Natural killer cell treated with Interleukin-12 subunit alpha and Interleukin-12 subunit beta and Interleukin-15 and Interleukin-18, amount 100 ng/mL, for 72 hours (primary cell): Measurements from ENCODE around the gene ULK4. TPM values are rescaled to one million over a fixed set of nuclear protein-coding genes. Genes with fewer than 3 reads are reported as not detected.
"Not testable (repeated sequence)": the region's sequence is repeated elsewhere in the genome, so short reads cannot be mapped to it uniquely, and the experiment has no call there.

Experiments
- ATAC-seq, 2 donors: fragments of 150-1000 bp; cut with Tn5 transposase in 1 of 2; sonication (Bioruptor Pico), chemical (Tn5 transposase) in 1 of 2; 2 replicates each; pipeline ENCODE4 v1.10.0; 2021
- DNase-seq: peaks from one replicate; pipeline ENCODE4 v3.0.0; 2022; ENCODE audit warnings: low spot score
- H3K27ac Mint-ChIP-seq, 2 donors: 1 replicate in 1 of 2; 2 replicates in 1 of 2; pipeline ENCODE4 v1.8.0; 2022; ENCODE audit warnings: mixed read lengths in 2 of 2, mild to moderate bottlenecking in 1 of 2, moderate library complexity in 1 of 2
- H3K27me3 Mint-ChIP-seq, 2 donors: 1 replicate in 1 of 2; 2 replicates in 1 of 2; pipeline ENCODE4 v1.8.0; 2022; ENCODE audit warnings: mixed read lengths in 2 of 2
- H3K36me3 Mint-ChIP-seq: one replicate; pipeline ENCODE4 v1.8.0; 2022; ENCODE audit warnings: mixed read lengths
- H3K4me1 Mint-ChIP-seq, 2 donors: 1 replicate in 1 of 2; 2 replicates in 1 of 2; pipeline ENCODE4 v1.8.0; 2022; ENCODE audit warnings: low read depth in 2 of 2, mixed read lengths in 2 of 2, mild to moderate bottlenecking in 1 of 2
- H3K4me3 Mint-ChIP-seq: one replicate; pipeline ENCODE4 v1.8.0; 2022; ENCODE audit warnings: mixed read lengths
- H3K9me3 Mint-ChIP-seq: 2 replicates; pipeline ENCODE4 v1.8.0; 2022; ENCODE audit warnings: mixed read lengths
- total RNA-seq, 2 donors: library from RNA; stranded (reverse); gene quantifications; one replicate each; pipeline ENCODE4 v1.2.3, GENCODE V29; 2022

The ULK4 gene
- total RNA-seq, 2 donors from 2014 or later: 11.1 to 29.9 TPM

DNA sequence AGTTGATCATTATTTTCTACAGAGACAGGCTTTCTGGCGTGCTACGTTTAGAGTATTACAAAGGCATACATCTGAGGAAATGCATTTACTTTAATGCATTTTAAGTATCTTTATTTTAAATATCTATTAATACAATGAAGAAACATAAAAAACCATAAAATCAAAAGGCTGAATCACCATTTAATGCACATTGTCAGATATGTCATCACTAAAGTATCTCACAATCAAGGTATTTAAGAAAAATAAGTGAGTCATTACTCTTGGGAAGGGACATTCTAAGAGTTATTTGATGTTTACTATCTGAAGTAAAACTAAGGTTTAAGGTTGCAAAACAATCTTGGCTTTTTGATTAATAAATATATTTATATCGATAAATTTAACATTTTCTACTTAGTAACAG, 660.4 kb downstream of the ULK4 start:
- Mint-ChIP-seq H3K4me3 (no peak overlapping the region), H3K4me1 (peaks cover 0 to 2% of the 10 kb centered on the region in 2 donors)

DNA sequence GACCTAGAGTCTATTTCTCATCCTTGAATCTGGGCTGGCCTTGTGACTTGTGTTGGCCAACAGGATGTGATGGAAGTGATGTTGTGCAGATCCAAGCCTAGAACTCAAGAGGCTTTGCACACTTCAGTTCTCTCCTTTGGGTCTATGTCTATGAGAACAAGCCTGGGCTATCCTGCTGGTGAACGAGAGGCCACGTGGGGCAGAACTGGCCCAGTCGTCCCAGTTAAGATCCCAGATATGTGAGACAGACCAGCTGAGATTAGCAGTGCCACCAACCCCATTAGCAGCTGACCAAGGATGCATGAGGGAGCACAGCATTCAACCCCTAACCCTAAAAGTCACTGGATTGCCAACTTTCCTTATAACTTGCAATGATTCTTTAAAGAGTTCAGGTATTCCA, 662.9 kb downstream of the ULK4 start:
- Mint-ChIP-seq H3K36me3 (no peaks in the 10 kb centered on the region), H3K4me3 (no peak overlapping the region), H3K4me1 (peaks cover 0 to 2% of the 10 kb centered on the region in 2 donors), H3K27me3 (no peaks in the 10 kb centered on the region), H3K9me3 (no peaks in the 10 kb centered on the region), H3K27ac (no peak overlapping the region)
- ATAC-seq: no peak
- DNase-seq: no peak

More for the DNA sequence above, 660.4 kb downstream of the ULK4 start:
- H3K9me3 Mint-ChIP-seq: no peaks in the 10 kb centered on the region
- H3K27ac Mint-ChIP-seq: no peak overlapping the region
- H3K36me3 Mint-ChIP-seq: no peaks in the 10 kb centered on the region
- no peaks in the 10 kb centered on the region for H3K27me3 Mint-ChIP-seq
- ATAC-seq (no peak), DNase-seq (no peak)

DNA sequence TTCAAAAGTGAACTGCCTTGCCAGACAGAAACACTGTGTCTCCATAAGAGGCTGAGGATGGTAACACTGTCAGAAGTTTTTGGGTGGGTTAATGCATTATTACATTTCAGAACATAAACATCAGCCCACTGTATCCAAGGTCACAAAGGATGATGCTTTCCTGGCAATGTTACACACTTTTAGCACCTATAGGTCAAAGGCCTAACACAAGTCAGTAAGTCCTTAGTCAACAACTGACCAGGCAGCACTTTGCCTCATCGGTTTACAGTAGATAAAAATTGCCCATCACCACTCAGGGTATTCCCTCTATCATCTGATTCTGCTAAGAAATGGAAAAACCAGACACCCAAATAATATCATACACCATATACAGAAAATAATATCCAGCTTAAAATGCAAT, 664.2 kb downstream of the ULK4 start:
- no peaks in the 10 kb centered on the region for H3K4me1 Mint-ChIP-seq
- H3K27me3 Mint-ChIP-seq: no peaks in the 10 kb centered on the region
- no peaks in the 10 kb centered on the region for H3K36me3 Mint-ChIP-seq
- H3K9me3 Mint-ChIP-seq: no peaks in the 10 kb centered on the region
- no peak overlapping the region for H3K4me3 Mint-ChIP-seq
- DNase-seq (no peak), ATAC-seq (no peak)
- H3K27ac Mint-ChIP-seq: no peak overlapping the region

DNA sequence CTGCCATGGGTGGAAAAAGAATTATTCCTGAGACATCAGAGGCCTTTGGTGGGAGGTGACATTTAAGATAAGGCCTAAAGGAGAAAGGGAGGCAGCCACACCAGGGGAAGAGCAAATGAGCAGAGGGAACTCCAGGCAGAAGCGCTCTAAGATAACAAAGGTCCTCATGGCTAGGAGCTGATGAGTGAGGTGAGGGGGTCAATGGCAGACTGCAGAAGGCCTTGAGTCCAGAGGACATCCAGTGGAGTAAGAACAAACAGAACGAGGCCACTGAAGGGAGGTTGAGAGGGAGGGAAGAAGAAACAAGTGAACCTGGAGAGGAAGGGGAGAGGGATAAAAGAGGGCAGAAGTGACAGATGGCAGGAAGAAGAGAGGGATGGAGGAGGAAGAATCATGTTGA, 665.3 kb downstream of the ULK4 start:
- no peak for ATAC-seq
- Mint-ChIP-seq H3K36me3 (no peaks in the 10 kb centered on the region), H3K4me1 (no peaks in the 10 kb centered on the region)

DNA sequence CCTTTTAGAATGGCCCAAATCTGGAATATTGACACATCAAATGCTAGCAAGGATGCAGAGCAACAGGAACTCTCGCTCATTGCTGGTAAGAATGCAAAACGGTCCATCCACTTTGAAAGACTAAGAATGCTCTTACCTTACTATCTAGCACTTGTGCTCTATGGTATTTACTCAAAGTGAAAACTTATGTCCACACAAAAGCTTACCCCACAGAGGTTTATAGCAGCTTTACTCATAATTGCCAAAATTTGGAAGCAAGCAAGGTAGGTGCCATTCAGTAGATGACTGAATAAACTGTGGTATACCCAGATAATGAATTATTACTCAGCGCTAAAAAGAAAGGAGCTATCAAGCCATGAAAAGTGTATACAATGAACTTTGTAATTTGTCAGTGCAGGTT, 666.2 kb downstream of the ULK4 start:
- H3K27ac Mint-ChIP-seq: no peak overlapping the region
- H3K36me3 Mint-ChIP-seq: no peaks in the 10 kb centered on the region
- H3K4me3 Mint-ChIP-seq: no peak overlapping the region
- DNase-seq: no peak
- ATAC-seq: peak in 1 of 2 donors; percentile 70
- no peaks in the 10 kb centered on the region for H3K4me1 Mint-ChIP-seq
- no peaks in the 10 kb centered on the region for H3K9me3 Mint-ChIP-seq
- H3K27me3 Mint-ChIP-seq: peaks cover 0 to 2% of the 10 kb centered on the region in 2 donors

More for the DNA sequence above, 665.3 kb downstream of the ULK4 start:
- Mint-ChIP-seq H3K9me3 (no peaks in the 10 kb centered on the region), H3K27me3 (no peaks in the 10 kb centered on the region), H3K27ac (peak overlapping the region in 1 of 2 donors; percentile 22), H3K4me3 (no peak overlapping the region)
- no peak for DNase-seq

DNA sequence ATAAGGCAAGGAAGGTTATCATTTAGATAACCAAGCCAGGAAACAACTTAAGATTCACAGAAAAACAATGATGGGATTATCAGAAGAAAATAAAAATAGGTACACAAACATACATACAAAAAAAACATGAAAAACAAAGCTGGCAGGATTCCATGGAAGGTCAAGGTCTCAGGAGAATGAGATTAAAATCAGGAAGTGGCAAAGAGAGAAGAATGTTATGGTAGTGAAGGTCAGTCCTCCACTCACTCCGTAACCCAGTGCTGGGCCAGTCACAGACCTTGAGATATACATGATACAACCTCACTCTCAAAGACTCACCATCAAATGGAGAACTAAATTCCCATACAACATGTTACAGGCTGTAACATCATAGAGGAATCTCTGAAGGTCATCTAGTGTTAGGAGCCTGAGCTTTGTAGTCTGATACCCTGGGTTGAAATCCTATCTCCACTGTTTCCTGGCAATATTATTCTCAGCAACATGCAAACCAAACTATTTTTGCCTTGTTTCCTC, 668.7 kb downstream of the ULK4 start:
- ATAC-seq: no peak
- Mint-ChIP-seq H3K27me3 (peaks cover 0 to 2% of the 10 kb centered on the region in 2 donors), H3K4me1 (no peaks in the 10 kb centered on the region), H3K4me3 (no peak overlapping the region), H3K36me3 (no peaks in the 10 kb centered on the region), H3K27ac (no peak overlapping the region), H3K9me3 (no peaks in the 10 kb centered on the region)
- no peak for DNase-seq

DNA sequence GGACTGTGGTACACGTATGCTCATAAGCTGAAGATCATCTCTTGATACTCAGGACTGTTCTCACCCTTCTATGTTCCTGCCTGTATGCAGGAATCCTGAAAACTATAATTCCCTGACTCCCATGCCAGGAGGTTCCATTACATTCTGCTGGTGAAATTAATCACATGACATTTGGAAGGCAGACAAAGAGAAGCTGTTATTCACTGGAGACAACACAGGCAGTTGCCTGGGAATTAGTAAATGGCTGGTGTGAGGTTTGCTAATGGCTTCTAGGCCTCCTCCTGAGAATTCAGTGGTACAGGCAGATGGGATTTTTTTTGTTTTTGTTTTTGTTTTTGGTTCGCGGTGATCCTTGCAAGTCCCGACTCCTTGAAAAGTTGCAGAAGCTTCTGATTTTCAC, 671.2 kb downstream of the ULK4 start:
- H3K9me3 Mint-ChIP-seq: no peaks in the 10 kb centered on the region
- no peaks in the 10 kb centered on the region for H3K36me3 Mint-ChIP-seq
- DNase-seq (no peak), ATAC-seq (no peak)
- H3K27me3 Mint-ChIP-seq: peaks cover 0 to 2% of the 10 kb centered on the region in 2 donors
- no peak overlapping the region for H3K4me3 Mint-ChIP-seq
- no peaks in the 10 kb centered on the region for H3K4me1 Mint-ChIP-seq
- no peak overlapping the region for H3K27ac Mint-ChIP-seq

DNA sequence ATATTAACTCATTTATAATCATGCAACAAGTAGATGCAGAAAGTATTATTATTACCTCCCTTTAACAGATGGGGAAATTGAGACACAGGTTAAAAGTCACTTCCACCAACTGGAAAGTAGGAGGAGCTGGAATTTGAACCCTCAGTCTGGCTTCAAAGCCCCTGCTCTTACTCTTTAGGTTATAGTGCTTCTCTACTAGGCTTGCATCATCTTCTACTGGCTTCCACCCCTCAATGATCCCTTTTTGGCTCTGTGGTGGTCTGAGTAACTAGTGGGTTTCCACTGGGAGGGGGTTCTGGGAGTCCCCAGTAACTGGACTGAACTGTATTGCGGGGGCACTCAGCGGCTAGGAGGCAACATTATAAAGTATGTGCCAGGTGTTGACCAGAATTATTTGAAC, 671.6 kb downstream of the ULK4 start:
- no peak overlapping the region for H3K4me3 Mint-ChIP-seq
- H3K27me3 Mint-ChIP-seq: peaks cover 0 to 2% of the 10 kb centered on the region in 2 donors
- H3K36me3 Mint-ChIP-seq: no peaks in the 10 kb centered on the region
- H3K9me3 Mint-ChIP-seq: peaks cover 2% of the 10 kb centered on the region
- DNase-seq (no peak), ATAC-seq (no peak)
- no peak overlapping the region for H3K27ac Mint-ChIP-seq
- no peaks in the 10 kb centered on the region for H3K4me1 Mint-ChIP-seq

DNA sequence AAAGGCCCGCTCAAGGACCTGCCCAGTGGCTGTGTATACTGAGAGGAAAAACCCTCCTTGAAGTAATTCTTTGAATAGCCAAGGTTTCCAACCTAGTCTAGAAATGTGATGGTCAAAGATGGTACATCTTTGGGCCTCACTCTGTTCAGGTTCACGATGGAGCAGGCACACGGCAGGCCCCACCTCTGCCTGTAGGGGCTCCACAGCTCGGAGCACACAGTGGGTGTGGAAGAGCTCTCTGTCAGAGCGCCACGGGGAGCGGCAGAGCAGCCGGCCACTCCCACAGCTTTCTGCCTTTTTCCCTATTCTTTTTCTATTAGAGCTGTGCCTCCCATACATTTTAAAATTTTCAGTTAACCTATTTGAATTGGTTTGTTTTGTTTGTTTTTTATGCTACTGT, 673.1 kb downstream of the ULK4 start:
- no peak for DNase-seq
- Mint-ChIP-seq H3K9me3 (peaks cover 3% of the 10 kb centered on the region), H3K4me3 (no peak overlapping the region), H3K27ac (no peak overlapping the region), H3K4me1 (no peaks in the 10 kb centered on the region), H3K27me3 (peaks cover 0 to 2% of the 10 kb centered on the region in 2 donors), H3K36me3 (no peaks in the 10 kb centered on the region)
- no peak for ATAC-seq

DNA sequence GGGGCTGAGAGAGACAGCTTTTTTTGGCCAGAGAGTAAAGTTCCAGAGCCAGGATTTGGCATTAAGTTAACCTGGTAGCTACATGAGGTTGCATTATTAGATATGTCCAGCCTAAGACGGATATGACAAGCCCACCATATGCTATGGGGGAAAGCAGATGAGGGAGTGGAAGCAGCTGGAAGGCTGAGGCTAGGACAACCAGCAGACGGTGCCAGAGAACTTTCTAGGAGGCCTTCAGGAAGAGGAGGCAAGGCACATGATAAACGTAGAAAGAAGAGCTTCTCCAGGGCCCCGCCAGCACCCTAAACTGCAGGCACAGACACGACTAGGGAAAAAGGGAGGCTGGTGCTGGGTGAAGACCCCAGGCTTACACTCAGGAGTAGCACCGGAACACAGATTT, 675.6 kb downstream of the ULK4 start:
- Mint-ChIP-seq H3K27ac (no peak overlapping the region), H3K36me3 (peaks cover 3% of the 10 kb centered on the region), H3K4me3 (no peak overlapping the region), H3K9me3 (peaks cover 3% of the 10 kb centered on the region), H3K27me3 (peaks cover 0 to 4% of the 10 kb centered on the region in 2 donors), H3K4me1 (no peaks in the 10 kb centered on the region)
- no peak for DNase-seq
- no peak for ATAC-seq

DNA sequence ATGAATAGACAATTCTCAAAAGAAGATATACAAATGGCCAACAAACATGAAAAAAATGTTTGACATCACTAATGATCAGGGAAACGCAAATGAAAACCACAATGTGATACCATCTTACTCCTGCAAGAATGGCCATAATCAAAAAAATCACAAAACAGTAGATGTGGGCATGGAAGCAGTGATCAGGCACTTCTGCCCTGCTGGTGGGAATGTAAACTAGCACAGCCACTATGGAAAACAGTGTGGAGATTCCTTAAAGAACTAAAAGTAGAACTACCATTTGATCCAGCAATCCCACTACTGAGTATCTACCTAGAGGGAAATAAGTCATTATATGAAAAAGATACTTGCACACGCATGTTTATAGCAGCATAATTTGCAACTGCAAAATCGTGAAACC, 677.0 kb downstream of the ULK4 start:
- not testable (repeated sequence) for ATAC-seq, H3K9me3 Mint-ChIP-seq, H3K36me3 Mint-ChIP-seq, H3K27ac Mint-ChIP-seq, H3K4me3 Mint-ChIP-seq, DNase-seq, H3K27me3 Mint-ChIP-seq, H3K4me1 Mint-ChIP-seq

DNA sequence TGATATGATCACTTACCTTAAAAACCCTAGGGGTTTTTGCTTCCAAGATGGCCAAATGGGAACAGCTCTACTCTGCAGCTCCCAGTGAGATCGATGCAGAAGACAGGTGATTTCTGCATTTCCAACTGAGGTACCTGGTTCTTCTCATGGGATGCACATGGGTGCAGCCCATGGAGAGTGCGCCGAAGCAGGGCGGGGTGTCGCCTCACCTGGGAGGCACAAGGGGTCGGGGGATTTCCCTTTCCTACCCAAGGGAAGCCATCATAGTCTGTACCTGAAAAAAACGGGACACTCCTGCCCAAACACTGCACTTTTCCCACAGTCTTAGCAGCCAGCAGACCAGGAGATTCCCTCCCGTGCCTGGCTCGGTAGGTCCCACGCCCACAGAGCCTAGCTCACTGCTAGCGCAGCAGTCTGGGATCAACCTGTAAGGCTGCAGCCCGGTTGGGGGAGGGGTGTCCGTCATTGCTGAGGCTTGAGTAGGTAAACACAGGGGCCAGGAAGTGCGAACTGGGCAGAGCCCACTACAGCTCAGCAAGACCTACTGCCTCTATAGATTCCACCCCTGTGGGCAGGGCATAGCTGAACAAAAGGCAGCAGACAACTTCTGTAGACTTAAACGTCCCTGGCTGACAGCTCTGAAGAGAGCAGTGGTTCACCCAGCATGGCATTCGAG, 684.0 kb downstream of the ULK4 start:
- H3K9me3 Mint-ChIP-seq: peaks cover 15% of the 10 kb centered on the region
- ATAC-seq (no peak), DNase-seq (no peak)
- no peaks in the 10 kb centered on the region for H3K4me1 Mint-ChIP-seq
- H3K27me3 Mint-ChIP-seq: peaks cover 13 to 16% of the 10 kb centered on the region in 2 donors
- H3K4me3 Mint-ChIP-seq: no peak overlapping the region
- no peak overlapping the region for H3K27ac Mint-ChIP-seq
- H3K36me3 Mint-ChIP-seq: peaks cover 22% of the 10 kb centered on the region

DNA sequence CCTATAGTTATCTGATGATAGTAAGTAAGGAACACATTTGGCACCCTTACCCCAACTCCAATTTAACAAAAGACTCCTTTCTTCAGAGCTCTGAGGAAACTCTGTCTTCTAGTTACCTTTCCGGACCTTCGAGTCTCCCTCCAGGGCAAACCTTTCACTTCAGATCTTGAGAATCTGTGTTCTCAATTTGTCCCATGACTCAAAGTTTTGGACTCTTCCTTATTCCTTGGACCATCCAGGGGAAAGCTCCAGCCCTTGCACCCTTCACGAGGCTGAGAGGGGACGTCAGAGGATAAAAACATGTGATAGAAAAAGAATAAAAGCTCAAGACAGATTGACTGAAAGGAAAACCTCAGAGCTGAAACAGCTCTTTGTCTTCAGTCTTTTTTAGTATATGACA, 685.7 kb downstream of the ULK4 start:
- H3K27me3 Mint-ChIP-seq: peaks cover 13 to 14% of the 10 kb centered on the region in 2 donors
- ATAC-seq (no peak), DNase-seq (no peak)
- H3K4me1 Mint-ChIP-seq: no peaks in the 10 kb centered on the region
- peaks cover 22% of the 10 kb centered on the region for H3K36me3 Mint-ChIP-seq
- no peak overlapping the region for H3K4me3 Mint-ChIP-seq
- H3K27ac Mint-ChIP-seq: no peak overlapping the region
- H3K9me3 Mint-ChIP-seq: peaks cover 15% of the 10 kb centered on the region

DNA sequence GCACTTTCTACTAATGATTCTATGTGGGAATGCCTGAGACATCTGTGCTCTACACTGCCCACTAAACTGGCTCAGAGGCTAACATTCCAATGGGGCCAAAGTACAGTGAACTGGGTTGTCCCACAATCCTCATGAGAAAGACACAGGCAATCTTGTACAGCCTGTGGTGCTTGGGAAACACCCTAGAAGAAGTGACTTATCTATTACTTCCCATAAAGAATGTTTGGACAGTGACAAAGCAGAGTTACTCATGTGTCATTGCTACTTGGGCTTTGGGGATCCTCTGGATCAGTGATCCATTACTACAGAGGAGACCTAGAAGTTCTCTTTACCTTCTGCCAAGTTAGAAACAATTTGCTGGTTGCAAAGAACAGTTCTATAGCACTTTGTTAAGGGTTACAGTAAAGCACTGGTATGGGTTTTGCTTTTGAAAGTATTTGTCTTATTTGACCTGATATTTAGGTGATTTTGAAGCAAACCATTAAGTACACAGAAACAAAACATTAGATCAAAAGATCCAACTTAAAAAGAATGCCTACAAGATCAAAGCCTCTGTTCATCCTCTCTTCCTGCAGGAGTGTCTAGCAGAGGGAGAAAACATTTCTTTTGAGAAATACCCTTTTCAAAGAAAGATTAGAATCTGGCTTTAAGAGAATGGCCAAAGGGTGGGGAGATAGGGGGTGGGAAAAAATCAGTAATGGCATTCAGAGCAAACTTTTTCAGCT, 686.8 kb downstream of the ULK4 start:
- DNase-seq: no peak
- H3K27me3 Mint-ChIP-seq: peaks cover 6 to 13% of the 10 kb centered on the region in 2 donors
- no peak for ATAC-seq
- no peak overlapping the region for H3K4me3 Mint-ChIP-seq
- no peaks in the 10 kb centered on the region for H3K4me1 Mint-ChIP-seq
- peaks cover 17% of the 10 kb centered on the region for H3K36me3 Mint-ChIP-seq
- no peak overlapping the region for H3K27ac Mint-ChIP-seq
- peaks cover 12% of the 10 kb centered on the region for H3K9me3 Mint-ChIP-seq
